HL-60 (cell line): ENCODE measurements around the gene FUZ.

Source experiments
- GABPA ChIP-seq: IDR thresholded peaks from 2 replicates; pipeline ENCODE4 v1.6.1; 2012; ENCODE audit warnings: low read depth
- POLR2AphosphoS5 ChIP-seq: IDR thresholded peaks from 2 replicates; pipeline ENCODE4 v1.6.1; 2012; ENCODE audit warnings: low read depth
- TF ChIP-seq, protein P1 (sequence below): IDR thresholded peaks from one replicate; pipeline ENCODE4 v1.5.1; 2011; ENCODE audit warnings: low read length, control low read depth, inconsistent platforms; ENCODE audit not compliant: insufficient read depth
- TF ChIP-seq, protein P2 (sequence below): IDR thresholded peaks from 2 replicates; pipeline ENCODE4 v1.6.1; 2012; ENCODE audit warnings: low read depth; ENCODE audit not compliant: insufficient replicate concordance

DNA sequence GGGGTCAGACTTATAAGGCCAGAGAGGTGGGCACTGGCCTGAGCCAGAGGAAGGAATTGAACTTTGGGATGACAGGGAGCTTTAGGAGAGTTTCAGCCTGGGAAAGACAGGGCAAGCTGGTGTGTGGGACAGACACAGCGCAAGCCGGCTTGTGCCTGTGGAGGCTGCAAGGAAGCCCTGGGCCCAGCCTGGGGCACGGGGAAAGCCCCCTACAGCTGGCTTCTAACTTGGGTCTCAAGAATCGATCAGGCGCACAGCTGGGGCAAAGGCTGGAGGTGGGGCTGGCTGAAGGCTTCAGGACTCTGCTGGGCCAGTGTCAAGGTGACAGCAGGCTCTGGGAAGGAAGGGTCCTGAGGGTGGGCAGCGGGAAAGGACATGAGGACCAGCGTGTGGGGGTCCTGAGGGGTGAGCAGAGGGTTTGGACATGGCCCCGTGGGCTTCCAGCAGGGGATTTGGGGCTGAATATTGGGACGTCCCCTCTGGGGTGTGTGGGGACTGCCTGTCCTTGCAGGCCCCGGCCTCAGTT, 40.8 kb upstream of the FUZ start:
- TF ChIP-seq, protein P1, sequence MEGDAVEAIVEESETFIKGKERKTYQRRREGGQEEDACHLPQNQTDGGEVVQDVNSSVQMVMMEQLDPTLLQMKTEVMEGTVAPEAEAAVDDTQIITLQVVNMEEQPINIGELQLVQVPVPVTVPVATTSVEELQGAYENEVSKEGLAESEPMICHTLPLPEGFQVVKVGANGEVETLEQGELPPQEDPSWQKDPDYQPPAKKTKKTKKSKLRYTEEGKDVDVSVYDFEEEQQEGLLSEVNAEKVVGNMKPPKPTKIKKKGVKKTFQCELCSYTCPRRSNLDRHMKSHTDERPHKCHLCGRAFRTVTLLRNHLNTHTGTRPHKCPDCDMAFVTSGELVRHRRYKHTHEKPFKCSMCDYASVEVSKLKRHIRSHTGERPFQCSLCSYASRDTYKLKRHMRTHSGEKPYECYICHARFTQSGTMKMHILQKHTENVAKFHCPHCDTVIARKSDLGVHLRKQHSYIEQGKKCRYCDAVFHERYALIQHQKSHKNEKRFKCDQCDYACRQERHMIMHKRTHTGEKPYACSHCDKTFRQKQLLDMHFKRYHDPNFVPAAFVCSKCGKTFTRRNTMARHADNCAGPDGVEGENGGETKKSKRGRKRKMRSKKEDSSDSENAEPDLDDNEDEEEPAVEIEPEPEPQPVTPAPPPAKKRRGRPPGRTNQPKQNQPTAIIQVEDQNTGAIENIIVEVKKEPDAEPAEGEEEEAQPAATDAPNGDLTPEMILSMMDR: no peak
- TF ChIP-seq POLR2AphosphoS5 (no peak), GABPA (no peak)
- TF ChIP-seq, protein P2, sequence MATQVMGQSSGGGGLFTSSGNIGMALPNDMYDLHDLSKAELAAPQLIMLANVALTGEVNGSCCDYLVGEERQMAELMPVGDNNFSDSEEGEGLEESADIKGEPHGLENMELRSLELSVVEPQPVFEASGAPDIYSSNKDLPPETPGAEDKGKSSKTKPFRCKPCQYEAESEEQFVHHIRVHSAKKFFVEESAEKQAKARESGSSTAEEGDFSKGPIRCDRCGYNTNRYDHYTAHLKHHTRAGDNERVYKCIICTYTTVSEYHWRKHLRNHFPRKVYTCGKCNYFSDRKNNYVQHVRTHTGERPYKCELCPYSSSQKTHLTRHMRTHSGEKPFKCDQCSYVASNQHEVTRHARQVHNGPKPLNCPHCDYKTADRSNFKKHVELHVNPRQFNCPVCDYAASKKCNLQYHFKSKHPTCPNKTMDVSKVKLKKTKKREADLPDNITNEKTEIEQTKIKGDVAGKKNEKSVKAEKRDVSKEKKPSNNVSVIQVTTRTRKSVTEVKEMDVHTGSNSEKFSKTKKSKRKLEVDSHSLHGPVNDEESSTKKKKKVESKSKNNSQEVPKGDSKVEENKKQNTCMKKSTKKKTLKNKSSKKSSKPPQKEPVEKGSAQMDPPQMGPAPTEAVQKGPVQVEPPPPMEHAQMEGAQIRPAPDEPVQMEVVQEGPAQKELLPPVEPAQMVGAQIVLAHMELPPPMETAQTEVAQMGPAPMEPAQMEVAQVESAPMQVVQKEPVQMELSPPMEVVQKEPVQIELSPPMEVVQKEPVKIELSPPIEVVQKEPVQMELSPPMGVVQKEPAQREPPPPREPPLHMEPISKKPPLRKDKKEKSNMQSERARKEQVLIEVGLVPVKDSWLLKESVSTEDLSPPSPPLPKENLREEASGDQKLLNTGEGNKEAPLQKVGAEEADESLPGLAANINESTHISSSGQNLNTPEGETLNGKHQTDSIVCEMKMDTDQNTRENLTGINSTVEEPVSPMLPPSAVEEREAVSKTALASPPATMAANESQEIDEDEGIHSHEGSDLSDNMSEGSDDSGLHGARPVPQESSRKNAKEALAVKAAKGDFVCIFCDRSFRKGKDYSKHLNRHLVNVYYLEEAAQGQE: no peak
